Transverse colon (tissue), 4 donors: ENCODE measurements around the gene SERP2. TPM values are rescaled to one million over a fixed set of nuclear protein-coding genes. Genes with fewer than 3 reads are reported as not detected.

Source experiments
- DNase-seq: peaks from one replicate; pipeline ENCODE4 v3.0.0-alpha.2; 2019
- H3K27ac ChIP-seq, 4 donors: fragments of 200-600 bp; sonication (generic); 2 replicates each; pipeline ENCODE4 v1.5.1; 2016 to 2018; ENCODE audit warnings: inconsistent platforms in 4 of 4
- H3K27me3 ChIP-seq: fragments of 200-600 bp; sonication (generic); 2 replicates; pipeline ENCODE4 v1.5.1; 2017; ENCODE audit warnings: inconsistent platforms
- H3K36me3 ChIP-seq, 4 donors: fragments of 200-600 bp; sonication (generic); 2 replicates each; pipeline ENCODE4 v1.5.1; 2017 to 2019; ENCODE audit warnings: inconsistent platforms in 4 of 4
- H3K4me1 ChIP-seq, 4 donors: fragments of 200-600 bp; sonication (generic); 2 replicates each; pipeline ENCODE4 v1.5.1; 2017 to 2020; ENCODE audit warnings: inconsistent platforms in 4 of 4
- H3K4me3 ChIP-seq, 4 donors: fragments of 200-600 bp; sonication (generic); 1 replicate in 1 of 4; 2 replicates in 3 of 4; pipeline versions ENCODE4 v1.5.1 to v1.6.1; 2017 to 2019; ENCODE audit warnings: inconsistent platforms in 4 of 4
- H3K9me3 ChIP-seq, 2 donors: fragments of 200-600 bp; sonication (generic); 2 replicates each; pipeline ENCODE4 v1.5.1; 2017 to 2019; ENCODE audit warnings: inconsistent platforms in 2 of 2
- CTCF ChIP-seq, 5 experiments: fragments of 200-600 bp in 3 of 5; fragments of 450-650 bp in 2 of 5; sonication (generic) in 3 of 5; IDR thresholded peaks; 1 replicate in 2 of 5; 2 replicates in 3 of 5; pipeline ENCODE4 v1.5.1; 2016 to 2017; ENCODE audit warnings: antibody characterized with exemption in 5 of 5, inconsistent platforms in 3 of 5, mild to moderate bottlenecking in 2 of 5, moderate library complexity in 1 of 5
- EP300 ChIP-seq: sonication (generic); formaldehyde crosslinking; IDR thresholded peaks from one replicate; pipeline ENCODE4 v1.6.1; 2017; ENCODE audit warnings: antibody characterized with exemption, low read depth
- POLR2A ChIP-seq: fragments of 450-650 bp; IDR thresholded peaks from one replicate; pipeline ENCODE4 v1.6.1; 2016; ENCODE audit warnings: antibody characterized with exemption, mild to moderate bottlenecking, moderate library complexity
- POLR2AphosphoS5 ChIP-seq, 3 donors: sonication (generic); formaldehyde crosslinking; IDR thresholded peaks; one replicate each; pipeline ENCODE4 v1.6.1; 2016; ENCODE audit warnings: antibody characterized with exemption in 3 of 3
- WGBS, 2 donors: methylation state at CpG; one replicate each; pipeline ENCODE4 v1.1.5; 2018; ENCODE audit warnings: low coverage in 1 of 2; 5-methylcytosine and 5-hydroxymethylcytosine counted together
- in situ Hi-C, 4 donors: fragments of 200-750 bp; cut with MboI; loops; one replicate each; pipeline versions ENCODE4 v1.15.0 to v1.15.1; 2017; ENCODE audit warnings: low sequenced_read_pairs in 3 of 4, low pct_ligation_motif_present in 1 of 4, low pct_unique_long_range_greater_than_20kb in 1 of 4
- intact Hi-C: fragments of 100-400 bp; cut with DNase I; formaldehyde crosslinking; loops from one replicate; pipeline ENCODE4 v1.15.1; 2023; ENCODE audit warnings: low total_unique reads
- total RNA-seq, 4 donors: library from RNA; depleted of rRNA; stranded (reverse); fragments of >200 nt; gene quantifications; one replicate each; pipeline ENCODE4 v1.1.0, GENCODE V29; 2016

Gene SERP2
- total RNA-seq, 4 donors from 2014 or later, result 1.8 to 2.4 TPM; not detected in 2

GRCh38 chr13:44368599-44369368 is 4.8 kb upstream of the SERP2 start:
- no peaks in the 10 kb centered on the region for H3K27me3 ChIP-seq
- H3K4me1 ChIP-seq, result peaks cover 22 to 68% (median 51%) of the 10 kb centered on the region in 4 donors
- peak overlapping the region; percentile 82 to 87 (median 86) for H3K27ac ChIP-seq
- no peaks in the 10 kb centered on the region for H3K9me3 ChIP-seq
- intact Hi-C loops, result no loop called here
- peak; percentile 62 for DNase-seq
- WGBS, 2 donors, result 39 to 44% methylated on average over 5 of the region's 5 CpGs
- H3K36me3 ChIP-seq, result no peaks in the 10 kb centered on the region
- H3K4me3 ChIP-seq, result peak overlapping the region in 1 of 4 donors; percentile 1
- TF ChIP-seq CTCF (IDR thresholded peaks at IDR 0.05), result no peak
- peak in 2 of 3 donors; percentile 30 to 68 for TF ChIP-seq POLR2AphosphoS5 (IDR thresholded peaks at IDR 0.05)
- no peak for TF ChIP-seq POLR2A
- no peak for TF ChIP-seq EP300
- in situ Hi-C loops, result no loop called here

GRCh38 chr13:44371421-44371820 is 2.2 kb upstream of the SERP2 start:
- DNase-seq, result no peak
- no peak overlapping the region for H3K4me3 ChIP-seq
- H3K36me3 ChIP-seq, result no peaks in the 10 kb centered on the region
- in situ Hi-C loops (no loop called here), intact Hi-C loops (no loop called here)
- H3K27me3 ChIP-seq, result no peaks in the 10 kb centered on the region
- no peak overlapping the region for H3K27ac ChIP-seq
- no peak for TF ChIP-seq CTCF (IDR thresholded peaks at IDR 0.05)
- TF ChIP-seq POLR2AphosphoS5 (IDR thresholded peaks at IDR 0.05), result no peak
- TF ChIP-seq EP300, result no peak
- no peak for TF ChIP-seq POLR2A
- 63 to 85% methylated on average over 3 of the region's 3 CpGs for WGBS, 2 donors
- no peaks in the 10 kb centered on the region for H3K9me3 ChIP-seq
- peaks cover 19 to 52% (median 39%) of the 10 kb centered on the region in 4 donors for H3K4me1 ChIP-seq

GRCh38 chr13:44373247-44373600 is 400 bp upstream of the SERP2 start:
- peaks cover 11 to 35% (median 22%) of the 10 kb centered on the region in 4 donors for H3K4me1 ChIP-seq
- in situ Hi-C loops (no loop called here), intact Hi-C loops (no loop called here)
- no peak for DNase-seq
- H3K4me3 ChIP-seq, result peak overlapping the region; percentile 45 to 64 (median 55)
- no peaks in the 10 kb centered on the region for H3K36me3 ChIP-seq
- TF ChIP-seq CTCF (IDR thresholded peaks at IDR 0.05) (no peak), POLR2AphosphoS5 (IDR thresholded peaks at IDR 0.05) (no peak), POLR2A (no peak), EP300 (no peak)
- peak overlapping the region; percentile 69 to 77 (median 74) for H3K27ac ChIP-seq
- H3K27me3 ChIP-seq, result no peaks in the 10 kb centered on the region
- 70 to 76% methylated on average over 6 to 15 of the region's 29 CpGs for WGBS, 2 donors
- H3K9me3 ChIP-seq, result no peaks in the 10 kb centered on the region

GRCh38 chr13:44374348-44374712 is 706 bp downstream of the SERP2 start:
- in situ Hi-C loops, result no loop called here
- TF ChIP-seq POLR2AphosphoS5 (IDR thresholded peaks at IDR 0.05) (no peak), EP300 (no peak), POLR2A (no peak), CTCF (IDR thresholded peaks at IDR 0.05) (no peak)
- H3K4me3 ChIP-seq, result peak overlapping the region in 3 of 4 donors; percentile 45 to 64 (median 56)
- H3K9me3 ChIP-seq, result no peaks in the 10 kb centered on the region
- H3K36me3 ChIP-seq, result no peaks in the 10 kb centered on the region
- H3K4me1 ChIP-seq, result peaks cover 10 to 32% (median 18%) of the 10 kb centered on the region in 4 donors
- WGBS, 2 donors, result 65 to 100% methylated on average over 1 to 10 of the region's 10 CpGs
- DNase-seq, result no peak
- H3K27ac ChIP-seq, result peak overlapping the region; percentile 69 to 77 (median 74)
- intact Hi-C loops, result no loop called here
- H3K27me3 ChIP-seq, result no peaks in the 10 kb centered on the region
